Thyroid gland (tissue), 4 donors: ENCODE results near the gene TGFBR3.

ENCODE experiments used
- POLR2A ChIP-seq, 2 donors: fragments of 450-650 bp; IDR thresholded peaks; one replicate each; pipeline ENCODE4 v1.6.1; 2017; ENCODE audit warnings: antibody characterized with exemption in 2 of 2, mild to moderate bottlenecking in 2 of 2, moderate library complexity in 1 of 2
- TF ChIP-seq, protein P1 (sequence below), 6 experiments: fragments of 200-600 bp in 3 of 6; fragments of 450-650 bp in 3 of 6; sonication (generic) in 3 of 6; IDR thresholded peaks; one replicate each; pipeline ENCODE4 v1.5.1; 2016 to 2019; ENCODE audit warnings: antibody characterized with exemption in 6 of 6, mild to moderate bottlenecking in 2 of 6, inconsistent platforms in 1 of 6, moderate library complexity in 1 of 6

GRCh38 chr1:91777196-91777595 is 108.8 kb downstream of the TGFBR3 start:
- TF ChIP-seq, protein P1, sequence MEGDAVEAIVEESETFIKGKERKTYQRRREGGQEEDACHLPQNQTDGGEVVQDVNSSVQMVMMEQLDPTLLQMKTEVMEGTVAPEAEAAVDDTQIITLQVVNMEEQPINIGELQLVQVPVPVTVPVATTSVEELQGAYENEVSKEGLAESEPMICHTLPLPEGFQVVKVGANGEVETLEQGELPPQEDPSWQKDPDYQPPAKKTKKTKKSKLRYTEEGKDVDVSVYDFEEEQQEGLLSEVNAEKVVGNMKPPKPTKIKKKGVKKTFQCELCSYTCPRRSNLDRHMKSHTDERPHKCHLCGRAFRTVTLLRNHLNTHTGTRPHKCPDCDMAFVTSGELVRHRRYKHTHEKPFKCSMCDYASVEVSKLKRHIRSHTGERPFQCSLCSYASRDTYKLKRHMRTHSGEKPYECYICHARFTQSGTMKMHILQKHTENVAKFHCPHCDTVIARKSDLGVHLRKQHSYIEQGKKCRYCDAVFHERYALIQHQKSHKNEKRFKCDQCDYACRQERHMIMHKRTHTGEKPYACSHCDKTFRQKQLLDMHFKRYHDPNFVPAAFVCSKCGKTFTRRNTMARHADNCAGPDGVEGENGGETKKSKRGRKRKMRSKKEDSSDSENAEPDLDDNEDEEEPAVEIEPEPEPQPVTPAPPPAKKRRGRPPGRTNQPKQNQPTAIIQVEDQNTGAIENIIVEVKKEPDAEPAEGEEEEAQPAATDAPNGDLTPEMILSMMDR (IDR thresholded peaks at IDR 0.05) = no peak
- no peak for TF ChIP-seq POLR2A (IDR thresholded peaks at IDR 0.05)
